ENCODE measurements around the gene SAMD7. TPM values are rescaled to one million over a fixed set of nuclear protein-coding genes. Genes with fewer than 3 reads are reported as not detected.

Gene SAMD7
- total RNA-seq, result not detected in 2 replicates
- not detected in 2 replicates for polyA plus RNA-seq

DNA sequence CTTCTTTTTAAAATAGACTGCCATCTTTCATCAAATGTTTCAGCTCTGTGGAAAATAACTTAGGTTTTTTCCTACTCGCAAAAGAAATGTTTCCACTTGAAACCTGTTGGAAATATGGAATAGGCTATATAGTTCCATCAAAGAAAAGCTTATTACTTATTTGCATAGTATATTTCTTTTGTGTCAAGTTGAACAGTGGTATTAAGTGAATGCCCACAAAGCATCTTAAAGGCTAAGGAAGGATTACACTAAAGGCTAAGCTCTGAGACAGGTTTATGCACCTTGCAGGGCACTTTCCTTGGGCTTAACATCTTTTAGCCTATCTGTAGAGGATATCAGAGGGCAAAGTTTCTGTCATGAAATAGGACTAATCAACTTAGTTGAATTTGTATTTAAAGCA, at the start of gene SAMD7:
TSS of gene SAMD7 (plus strand) at position 301 of the 400 bp plus-strand sequence. CDS start 7,927 bp downstream, outside the sequence.
- DNase-seq (ENCODE audit: low read depth in 1 of 2, low spot score in 1 of 2), result no peak
- H3K9me3 ChIP-seq (ENCODE audit: low read depth), result no peaks in the 10 kb centered on the region
- H3K4me3 ChIP-seq, result no peak within 1 kb of the TSS
- no peak within 1 kb of the TSS for H3K27ac ChIP-seq
- H3K27me3 ChIP-seq, result no peaks in the 10 kb centered on the region
- no peaks in the 10 kb centered on the region for H3K36me3 ChIP-seq
- no peak for TF ChIP-seq CTCF (IDR thresholded peaks at IDR 0.05; ENCODE audit: low read depth, low read length)
- peaks cover 3% of the 10 kb centered on the region for H3K4me1 ChIP-seq (ENCODE audit: low read depth)

GRCh38 chr3:169861871-169862270, 49.5 kb upstream of the SAMD7 start:
- Histone ChIP-seq H3K36me3 (no peaks in the 10 kb centered on the region), H3K27me3 (no peaks in the 10 kb centered on the region), H3K4me3 (no peak overlapping the region), H3K27ac (no peak overlapping the region), H3K4me1 (ENCODE audit: low read depth) (no peaks in the 10 kb centered on the region), H3K9me3 (ENCODE audit: low read depth) (no peaks in the 10 kb centered on the region)
- TF ChIP-seq CTCF (IDR thresholded peaks at IDR 0.05; ENCODE audit: low read depth, low read length), result no peak
- DNase-seq (ENCODE audit: low read depth in 1 of 2, low spot score in 1 of 2), result peak in 1 of 2 donors; percentile 13

DNA sequence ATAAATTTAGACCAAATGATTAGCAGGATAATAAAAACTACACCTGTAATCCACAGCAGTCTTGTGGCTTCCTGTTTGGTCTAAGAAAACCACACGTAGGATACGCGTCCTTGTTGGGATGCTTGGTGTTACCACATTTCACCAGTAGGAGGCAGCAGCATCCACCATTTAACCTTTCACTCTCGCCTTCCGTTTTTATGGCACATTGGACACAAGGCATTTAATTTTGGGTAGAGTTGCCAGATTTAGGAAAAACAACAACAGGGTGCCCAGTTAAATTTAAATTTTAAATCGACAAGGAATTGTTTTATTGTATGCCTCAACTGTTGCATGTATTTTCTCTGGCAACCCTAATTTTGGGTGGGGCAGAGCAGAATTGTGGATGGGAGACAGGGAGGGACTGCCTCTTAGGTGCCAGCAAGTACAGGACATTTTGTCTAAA, 47.9 kb upstream of the SAMD7 start:
- peak; percentile 64 to 85 for DNase-seq (ENCODE audit: low read depth in 1 of 2, low spot score in 1 of 2)
- TF ChIP-seq CTCF (IDR thresholded peaks at IDR 0.05; ENCODE audit: low read depth, low read length), result peak; percentile 87
- no peaks in the 10 kb centered on the region for H3K27me3 ChIP-seq

GRCh38 chr3:169864270-169864669, 47.1 kb upstream of the SAMD7 start:
- no peaks in the 10 kb centered on the region for H3K36me3 ChIP-seq
- H3K27me3 ChIP-seq, result no peaks in the 10 kb centered on the region
- H3K4me3 ChIP-seq, result no peak overlapping the region
- no peak for DNase-seq (ENCODE audit: low read depth in 1 of 2, low spot score in 1 of 2)
- H3K4me1 ChIP-seq (ENCODE audit: low read depth), result no peaks in the 10 kb centered on the region
- H3K27ac ChIP-seq, result no peak overlapping the region
- no peaks in the 10 kb centered on the region for H3K9me3 ChIP-seq (ENCODE audit: low read depth)
- TF ChIP-seq CTCF (IDR thresholded peaks at IDR 0.05; ENCODE audit: low read depth, low read length), result no peak

More for the DNA sequence above, 47.9 kb upstream of the SAMD7 start:
- Histone ChIP-seq H3K9me3 (ENCODE audit: low read depth) (no peaks in the 10 kb centered on the region), H3K4me3 (no peak overlapping the region), H3K36me3 (no peaks in the 10 kb centered on the region), H3K4me1 (ENCODE audit: low read depth) (no peaks in the 10 kb centered on the region), H3K27ac (no peak overlapping the region)

- no peak for DNase-seq (ENCODE audit: low read depth in 1 of 2, low spot score in 1 of 2)
- TF ChIP-seq CTCF (IDR thresholded peaks at IDR 0.05; ENCODE audit: low read depth, low read length), result no peak
- Histone ChIP-seq H3K4me1 (ENCODE audit: low read depth) (no peaks in the 10 kb centered on the region), H3K4me3 (no peak overlapping the region), H3K9me3 (ENCODE audit: low read depth) (no peaks in the 10 kb centered on the region), H3K27ac (no peak overlapping the region), H3K27me3 (no peaks in the 10 kb centered on the region), H3K36me3 (no peaks in the 10 kb centered on the region)
Observed at GRCh38 chr3:169865176-169865767, 46.1 kb upstream of the SAMD7 start.
